BLaER1 treated with 17β-estradiol and CSF1 and Interleukin-3, amounts not matched to agents 10 nM and 100 nM (cell line): ENCODE results near the gene MAP4K3.
A peak's percentile ranks its signal among the peaks of the same experiment; 100 is the strongest.

ENCODE experiments used
- H3K27ac ChIP-seq, 11 experiments: shearing (Covaris generic); formaldehyde crosslinking; 2 replicates each; pipeline ENCODE4 v1.8.1; 2022
- H3K27me3 ChIP-seq, 11 experiments: shearing (Covaris generic); formaldehyde crosslinking; 2 replicates each; pipeline ENCODE4 v1.8.1; 2022
- H3K36me3 ChIP-seq, 11 experiments: shearing (Covaris generic); formaldehyde crosslinking; 2 replicates each; pipeline ENCODE4 v1.8.1; 2022
- H3K4me1 ChIP-seq, 10 experiments: shearing (Covaris generic); formaldehyde crosslinking; 2 replicates each; pipeline ENCODE4 v1.8.1; 2022
- H3K4me2 ChIP-seq, 11 experiments: shearing (Covaris generic); formaldehyde crosslinking; 2 replicates each; pipeline ENCODE4 v1.8.1; 2022
- H3K4me3 ChIP-seq, 10 experiments: shearing (Covaris generic); formaldehyde crosslinking; 2 replicates each; pipeline ENCODE4 v1.8.1; 2022
- H3K9ac ChIP-seq, 11 experiments: shearing (Covaris generic); formaldehyde crosslinking; 2 replicates each; pipeline ENCODE4 v1.8.1; 2022
- H3K9me3 ChIP-seq, 11 experiments: shearing (Covaris generic); formaldehyde crosslinking; replicated peaks in 1 of 11; 2 replicates each; pipeline ENCODE4 v1.8.1; 2022
- H4K20me1 ChIP-seq, 11 experiments: shearing (Covaris generic); formaldehyde crosslinking; 2 replicates each; pipeline ENCODE4 v1.8.1; 2022
- Cebpa-rat ChIP-seq, 11 experiments: shearing (Covaris generic); IDR thresholded peaks; 2 replicates each; pipeline ENCODE4 v1.8.1; 2022

MAP4K3 gene

GRCh38 chr2:39304729-39305128 is 132.4 kb downstream of the MAP4K3 start:
- H4K20me1 ChIP-seq, result no peaks in the 10 kb centered on the region

GRCh38 chr2:39304200-39304599 is 132.9 kb downstream of the MAP4K3 start:
- Histone ChIP-seq H3K9me3 (no peaks in the 10 kb centered on the region), H3K4me3 (no peak overlapping the region), H4K20me1 (no peaks in the 10 kb centered on the region), H3K9ac (no peak overlapping the region), H3K27ac (no peak overlapping the region), H3K36me3 (peaks cover 0 to 12% (median 0%) of the 10 kb centered on the region in 11 experiments; a peak in 3 of 22 replicates), H3K4me2 (no peak overlapping the region), H3K27me3 (no peaks in the 10 kb centered on the region), H3K4me1 (no peaks in the 10 kb centered on the region)
- TF ChIP-seq Cebpa-rat (IDR thresholded peaks at IDR 0.05), result no peak

More at GRCh38 chr2:39304729-39305128, 132.4 kb downstream of the MAP4K3 start:
- Histone ChIP-seq H3K4me1 (no peaks in the 10 kb centered on the region), H3K27ac (no peak overlapping the region), H3K9me3 (no peaks in the 10 kb centered on the region), H3K4me3 (no peak overlapping the region), H3K9ac (no peak overlapping the region), H3K27me3 (no peaks in the 10 kb centered on the region), H3K4me2 (no peak overlapping the region), H3K36me3 (peaks cover 0 to 12% (median 0%) of the 10 kb centered on the region in 11 experiments; a peak in 2 of 22 replicates)
- TF ChIP-seq Cebpa-rat (IDR thresholded peaks at IDR 0.05), result peak in 1 of 11 experiments; percentile 13; a peak in 2 of 22 replicates

- no peaks in the 10 kb centered on the region for H3K4me1 ChIP-seq
- H3K27me3 ChIP-seq, result no peaks in the 10 kb centered on the region
- no peak overlapping the region for H3K27ac ChIP-seq
- no peak overlapping the region for H3K4me2 ChIP-seq
- H3K4me3 ChIP-seq, result no peak overlapping the region
- no peak overlapping the region for H3K9ac ChIP-seq
- no peaks in the 10 kb centered on the region for H3K9me3 ChIP-seq
- no peak for TF ChIP-seq Cebpa-rat (IDR thresholded peaks at IDR 0.05)
- H3K36me3 ChIP-seq, result peaks cover 0 to 20% (median 5%) of the 10 kb centered on the region in 11 experiments; a peak in 9 of 22 replicates
- H4K20me1 ChIP-seq, result no peaks in the 10 kb centered on the region
Measured at GRCh38 chr2:39301352-39301751, 135.7 kb downstream of the MAP4K3 start.

- no peak overlapping the region for H3K27ac ChIP-seq
- no peak overlapping the region for H3K9ac ChIP-seq
- TF ChIP-seq Cebpa-rat (IDR thresholded peaks at IDR 0.05), result no peak
- no peak overlapping the region for H3K4me3 ChIP-seq
- no peaks in the 10 kb centered on the region for H4K20me1 ChIP-seq
- no peaks in the 10 kb centered on the region for H3K4me1 ChIP-seq
- no peak overlapping the region for H3K4me2 ChIP-seq
- no peaks in the 10 kb centered on the region for H3K9me3 ChIP-seq
- peaks cover 0 to 20% (median 5%) of the 10 kb centered on the region in 11 experiments; a peak in 9 of 22 replicates for H3K36me3 ChIP-seq
- H3K27me3 ChIP-seq, result no peaks in the 10 kb centered on the region
Measured at GRCh38 chr2:39300044-39300978, 136.8 kb downstream of the MAP4K3 start.

- no peaks in the 10 kb centered on the region for H3K9me3 ChIP-seq
- no peak overlapping the region for H3K4me2 ChIP-seq
- H3K27ac ChIP-seq, result no peak overlapping the region
- H3K4me1 ChIP-seq, result no peaks in the 10 kb centered on the region
- H4K20me1 ChIP-seq, result no peaks in the 10 kb centered on the region
- peaks cover 43 to 78% (median 63%) of the 10 kb centered on the region in 11 experiments for H3K36me3 ChIP-seq
- no peak for TF ChIP-seq Cebpa-rat (IDR thresholded peaks at IDR 0.05)
- H3K27me3 ChIP-seq, result no peaks in the 10 kb centered on the region
- no peak overlapping the region for H3K9ac ChIP-seq
- H3K4me3 ChIP-seq, result no peak overlapping the region
Measured at GRCh38 chr2:39290433-39290832, 146.7 kb downstream of the MAP4K3 start.

GRCh38 chr2:39289609-39290008 is 147.5 kb downstream of the MAP4K3 start:
- Histone ChIP-seq H3K4me3 (no peak overlapping the region), H3K27me3 (no peaks in the 10 kb centered on the region), H3K36me3 (peaks cover 47 to 82% (median 68%) of the 10 kb centered on the region in 11 experiments), H3K4me2 (no peak overlapping the region), H4K20me1 (no peaks in the 10 kb centered on the region), H3K9ac (no peak overlapping the region), H3K4me1 (no peaks in the 10 kb centered on the region), H3K27ac (no peak overlapping the region), H3K9me3 (no peaks in the 10 kb centered on the region)
- TF ChIP-seq Cebpa-rat (IDR thresholded peaks at IDR 0.05), result no peak

- TF ChIP-seq Cebpa-rat (IDR thresholded peaks at IDR 0.05), result no peak
- H3K4me3 ChIP-seq, result no peak overlapping the region
- no peaks in the 10 kb centered on the region for H4K20me1 ChIP-seq
- H3K36me3 ChIP-seq, result peaks cover 29 to 77% (median 56%) of the 10 kb centered on the region in 11 experiments
- no peak overlapping the region for H3K4me2 ChIP-seq
- H3K9ac ChIP-seq, result no peak overlapping the region
- no peaks in the 10 kb centered on the region for H3K4me1 ChIP-seq
- H3K9me3 ChIP-seq, result no peaks in the 10 kb centered on the region
- no peak overlapping the region for H3K27ac ChIP-seq
- H3K27me3 ChIP-seq, result no peaks in the 10 kb centered on the region
Measured at GRCh38 chr2:39283561-39283960, 153.5 kb downstream of the MAP4K3 start.

- peaks cover 37 to 77% (median 58%) of the 10 kb centered on the region in 11 experiments for H3K36me3 ChIP-seq
- TF ChIP-seq Cebpa-rat (IDR thresholded peaks at IDR 0.05), result no peak
Measured at GRCh38 chr2:39281391-39281790, 155.7 kb downstream of the MAP4K3 start.

GRCh38 chr2:39275016-39275415 is 162.1 kb downstream of the MAP4K3 start:
- Histone ChIP-seq H3K4me3 (no peak overlapping the region), H3K4me1 (no peaks in the 10 kb centered on the region), H3K9me3 (no peaks in the 10 kb centered on the region), H4K20me1 (no peaks in the 10 kb centered on the region), H3K36me3 (peaks cover 51 to 93% (median 75%) of the 10 kb centered on the region in 11 experiments), H3K27ac (no peak overlapping the region), H3K4me2 (no peak overlapping the region), H3K9ac (no peak overlapping the region), H3K27me3 (no peaks in the 10 kb centered on the region)
- no peak for TF ChIP-seq Cebpa-rat (IDR thresholded peaks at IDR 0.05)

More at GRCh38 chr2:39281391-39281790, 155.7 kb downstream of the MAP4K3 start:
- Histone ChIP-seq H3K9me3 (no peaks in the 10 kb centered on the region), H3K27ac (no peak overlapping the region), H3K9ac (no peak overlapping the region), H3K4me3 (no peak overlapping the region), H4K20me1 (no peaks in the 10 kb centered on the region), H3K27me3 (no peaks in the 10 kb centered on the region), H3K4me2 (no peak overlapping the region), H3K4me1 (no peaks in the 10 kb centered on the region)
